ENCODE data around the gene GALNT10.

GRCh38 chr5:154446195-154447088 is 255.9 kb downstream of the GALNT10 start:
- TF ChIP-seq CTCF (IDR thresholded peaks at IDR 0.05; ENCODE audit: low read depth, low read length, poor library complexity, severe bottlenecking) (no peak), EZH2phosphoT487 (IDR thresholded peaks at IDR 0.05; ENCODE audit: borderline replicate concordance, low read length) (no peak)
